Astrocyte of the hippocampus (primary cell): ENCODE measurements around the gene SH3GL1.
"Not testable (repeated sequence)": the region's sequence is repeated elsewhere in the genome, so short reads cannot be mapped to it uniquely, and the experiment has no call there.

Experiments used
- DNase-seq: peaks from one replicate; pipeline ENCODE4 v3.0.0; 2011; ENCODE audit warnings: low read depth, low spot score

SH3GL1 gene

GRCh38 chr19:4363571-4364304 is 36.6 kb downstream of the SH3GL1 start:
- no peak for DNase-seq

DNA sequence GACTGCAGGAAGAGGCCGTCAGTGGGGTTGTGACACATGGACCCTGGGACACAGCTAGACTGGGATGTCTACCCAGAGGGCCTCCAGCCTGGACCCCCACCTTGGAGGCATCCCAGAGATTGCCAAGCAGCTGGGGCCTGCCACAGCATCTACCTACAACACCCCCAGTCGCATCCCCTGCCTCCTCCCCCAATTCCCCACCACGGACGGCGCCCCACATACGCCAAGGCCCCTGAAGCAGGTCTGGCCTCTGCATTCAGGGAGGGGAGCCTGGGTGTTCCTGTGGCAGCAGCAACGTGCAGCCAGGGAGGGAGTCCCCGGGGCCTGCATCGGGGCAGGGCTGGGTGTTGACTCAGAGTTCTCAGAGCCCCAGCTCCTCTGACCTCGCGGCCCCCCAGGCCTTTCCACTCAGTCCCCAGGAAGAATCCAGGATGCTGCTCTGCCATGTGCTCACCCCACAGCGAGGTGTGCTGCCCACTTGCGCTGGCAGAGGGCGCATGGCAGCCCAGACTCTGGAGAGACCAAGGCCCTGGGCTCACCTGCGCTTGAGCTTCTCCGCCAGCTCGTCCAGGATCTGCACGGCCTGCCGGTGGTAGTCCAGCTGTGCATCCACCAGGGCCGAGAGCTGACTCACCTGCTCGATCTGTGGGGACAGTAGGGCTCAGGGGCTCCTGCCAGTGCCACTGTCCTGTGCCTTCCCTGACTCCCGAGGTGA is 37.4 kb downstream of the SH3GL1 start:
- DNase-seq: no peak

- no peak for DNase-seq
Measured at GRCh38 chr19:4362101-4362828, 38.1 kb downstream of the SH3GL1 start.

DNA sequence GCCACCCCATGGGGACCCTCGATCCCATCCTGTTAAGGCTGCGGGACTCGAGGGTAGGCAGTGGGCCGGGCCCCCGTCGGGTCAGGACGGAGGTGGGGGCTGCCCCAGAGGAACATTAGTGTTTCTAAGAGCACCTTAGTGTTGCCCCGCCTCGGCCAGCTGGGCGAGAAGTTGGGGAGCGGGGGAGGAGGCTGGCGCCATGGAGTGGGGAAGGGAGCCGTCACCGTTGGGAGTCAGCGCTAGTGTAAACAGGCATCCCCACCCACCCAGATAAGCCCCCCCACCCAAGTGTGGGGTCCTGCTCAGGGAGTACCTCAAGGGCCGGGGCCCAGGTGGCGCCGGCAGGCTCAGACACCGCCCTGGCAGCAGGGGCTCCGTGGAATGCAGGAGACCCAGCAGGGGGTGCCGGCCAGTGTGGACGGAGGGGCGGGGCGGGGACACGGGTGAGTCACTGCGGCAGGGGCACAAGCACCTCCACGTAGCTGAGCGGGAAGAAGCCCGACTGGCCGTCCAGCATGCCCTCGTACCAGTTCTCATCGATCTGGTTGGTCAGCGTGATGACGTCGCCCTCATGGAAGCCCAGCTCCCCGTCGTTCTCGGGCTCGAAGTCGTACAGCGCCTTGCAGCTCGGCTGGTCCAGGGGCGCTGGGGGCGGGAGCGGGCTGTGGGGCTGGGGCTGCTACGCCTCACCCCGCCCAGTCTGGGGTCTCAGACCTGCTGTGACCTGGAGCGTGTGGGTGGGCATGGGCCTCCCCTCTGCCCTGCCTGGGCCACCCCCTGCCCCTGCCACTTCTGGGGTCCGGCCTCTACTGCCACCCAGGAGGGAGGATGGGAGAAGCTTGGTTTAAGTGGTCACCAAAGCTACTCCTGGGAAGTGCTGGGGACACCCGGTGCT is 38.9 kb downstream of the SH3GL1 start:
- DNase-seq: peak; percentile 47

DNA sequence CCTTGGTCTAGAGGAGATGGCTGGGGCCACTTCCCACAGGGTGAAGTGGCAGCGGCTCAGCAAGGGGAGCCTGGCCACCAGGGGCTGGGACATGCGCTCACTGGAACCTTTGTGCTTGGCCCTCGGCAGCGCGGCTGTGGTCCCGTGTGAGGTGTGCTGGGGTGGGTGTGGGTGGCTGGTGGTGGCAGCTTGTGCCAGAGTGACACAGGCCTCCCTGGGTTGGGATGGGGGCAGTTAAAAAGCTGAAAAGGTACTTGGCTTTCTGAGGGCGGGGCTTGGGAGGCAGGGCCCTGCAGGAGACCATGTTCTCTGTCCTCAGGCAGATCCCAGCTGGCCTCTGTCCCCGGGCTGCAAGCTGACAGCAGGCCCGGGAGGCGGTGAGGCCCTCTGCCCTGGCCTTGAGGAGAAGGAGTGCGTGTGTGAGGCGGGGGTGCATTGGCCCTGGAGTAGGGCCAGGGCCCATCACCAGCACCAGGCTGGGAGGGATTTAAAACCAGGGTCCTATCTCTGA is 39.7 kb downstream of the SH3GL1 start:
- no peak for DNase-seq

DNA sequence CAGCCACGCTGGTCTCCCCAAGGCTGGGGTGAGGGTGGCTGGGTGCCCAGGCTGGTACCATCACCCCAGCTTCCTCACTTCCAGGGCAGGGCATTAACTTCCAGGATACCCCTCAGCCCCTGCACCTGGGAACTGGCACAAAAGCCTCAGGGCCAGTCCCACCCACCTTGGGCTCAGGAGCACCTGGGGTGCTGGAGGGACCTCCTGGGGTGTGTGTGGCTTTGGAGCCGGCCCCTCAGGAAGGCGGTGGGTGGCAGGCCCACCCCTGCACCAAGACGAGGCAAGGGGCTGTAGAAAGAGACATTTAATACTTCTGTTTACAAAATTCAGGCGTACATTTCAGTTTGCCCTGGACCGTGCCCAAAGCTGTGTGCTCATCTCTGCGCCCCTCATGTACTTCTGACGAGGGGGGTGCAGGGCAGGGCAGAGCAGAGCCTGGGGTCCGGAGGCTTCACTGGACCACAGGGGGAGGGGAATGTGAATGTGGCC is 40.2 kb downstream of the SH3GL1 start:
- DNase-seq: no peak

DNA sequence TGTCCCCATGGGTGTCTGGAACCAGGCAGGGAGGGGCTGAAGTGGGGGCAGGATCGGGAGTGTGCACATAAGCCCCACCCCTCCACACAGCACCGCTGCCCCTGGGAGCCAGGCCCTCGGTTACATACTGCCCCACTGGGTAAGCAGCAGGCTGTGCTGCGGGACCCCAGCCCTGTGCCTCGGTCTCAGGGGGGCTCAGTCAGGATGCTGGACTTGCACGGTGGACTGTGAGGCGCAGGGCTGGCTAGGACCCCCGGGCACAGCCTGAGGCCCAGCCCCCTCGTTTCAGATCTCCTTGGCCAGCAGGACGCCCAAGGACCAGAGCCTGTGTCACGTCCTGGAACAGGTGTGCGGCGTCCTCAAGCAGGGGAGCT is 40.7 kb downstream of the SH3GL1 start:
- DNase-seq: no peak

GRCh38 chr19:4358709-4359626 is 41.4 kb downstream of the SH3GL1 start:
- no peak for DNase-seq

DNA sequence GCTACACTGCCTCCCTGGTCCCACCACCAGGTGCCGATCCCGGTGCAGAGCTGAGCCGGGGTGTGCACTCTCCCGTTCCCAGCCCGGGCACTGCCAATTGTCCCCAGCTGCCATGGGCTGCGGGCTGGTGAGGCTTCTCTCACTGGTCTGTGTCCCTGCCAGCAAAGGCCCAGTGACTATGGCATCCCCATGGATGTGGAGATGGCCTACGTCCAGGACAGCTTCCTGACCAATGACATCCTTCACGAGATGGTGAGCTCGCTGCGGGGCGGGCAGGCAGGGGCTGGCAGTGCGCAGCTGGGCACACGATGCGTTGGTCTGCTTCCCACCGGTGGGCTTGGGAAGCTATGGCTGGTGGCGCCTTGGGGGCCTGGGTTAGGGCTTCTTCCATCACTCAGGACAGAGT is 42.4 kb downstream of the SH3GL1 start:
- no peak for DNase-seq

GRCh38 chr19:4357095-4357797 is 43.1 kb downstream of the SH3GL1 start:
- DNase-seq: no peak

DNA sequence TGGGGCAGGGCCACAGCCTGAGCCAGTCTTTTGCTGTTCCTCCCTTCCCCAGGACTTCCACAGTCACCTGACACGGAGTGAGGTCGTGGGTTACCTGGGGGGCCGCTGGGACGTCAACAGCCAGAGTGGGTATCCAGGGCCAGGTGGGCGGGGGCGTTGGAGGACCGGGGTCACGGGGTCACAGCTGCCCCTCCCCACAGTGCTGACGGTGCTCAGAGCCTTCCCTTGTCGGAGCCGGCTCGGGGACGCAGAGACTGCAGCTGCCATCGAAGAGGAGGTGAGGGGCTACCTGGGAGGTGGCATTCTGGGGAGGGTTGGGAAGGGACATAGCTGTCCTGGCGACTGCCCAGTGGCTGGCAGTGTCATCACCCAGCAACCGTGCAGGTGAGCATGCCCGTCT is 45.5 kb downstream of the SH3GL1 start:
- DNase-seq: no peak

DNA sequence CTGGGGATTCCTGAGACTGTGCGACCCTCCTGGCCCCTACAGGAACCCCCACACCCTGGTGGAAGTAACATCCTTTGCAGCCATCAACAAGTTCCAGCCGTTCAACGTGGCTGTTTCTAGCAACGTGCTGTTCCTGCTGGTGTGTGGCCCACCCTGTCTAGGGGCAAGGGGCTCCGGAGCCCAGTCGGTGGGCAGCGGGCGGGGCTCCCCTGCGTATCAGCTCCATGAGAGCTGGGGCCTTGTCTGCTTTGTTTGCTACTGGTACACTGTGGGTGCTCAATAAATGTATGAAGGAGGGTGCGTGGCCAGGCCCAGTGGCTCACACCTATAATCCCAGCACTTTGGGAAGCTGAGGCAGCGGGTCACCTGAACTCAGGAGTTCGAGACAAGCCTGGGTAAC is 46.1 kb downstream of the SH3GL1 start:
- no peak for DNase-seq

GRCh38 chr19:4352701-4353121 is 47.6 kb downstream of the SH3GL1 start:
- DNase-seq: peak; percentile 74

DNA sequence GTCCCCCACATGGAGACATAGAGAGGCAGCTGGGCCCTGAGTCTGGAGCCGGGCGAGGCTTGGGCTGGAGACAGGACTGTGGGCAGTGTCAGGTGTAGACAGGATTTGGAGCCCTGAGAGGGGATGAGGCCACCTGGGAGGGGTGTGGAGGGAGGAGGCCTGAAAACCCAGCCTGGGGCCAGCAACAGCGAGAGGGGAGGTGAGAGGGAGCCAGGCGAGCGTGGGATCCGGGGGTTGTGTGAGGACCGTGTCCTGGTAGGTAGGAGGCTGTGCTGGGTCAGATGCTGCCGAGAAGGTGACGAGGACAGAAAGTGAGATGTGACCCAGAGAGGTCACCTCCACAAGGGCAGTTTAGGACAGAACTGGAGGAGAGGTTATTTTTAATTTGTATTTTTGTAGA is 49.6 kb downstream of the SH3GL1 start:
- no peak for DNase-seq

GRCh38 chr19:4350111-4350510 is 50.2 kb downstream of the SH3GL1 start:
- DNase-seq: no peak

- DNase-seq: not testable (repeated sequence)
Measured at GRCh38 chr19:4349225-4349624, 51.1 kb downstream of the SH3GL1 start.

DNA sequence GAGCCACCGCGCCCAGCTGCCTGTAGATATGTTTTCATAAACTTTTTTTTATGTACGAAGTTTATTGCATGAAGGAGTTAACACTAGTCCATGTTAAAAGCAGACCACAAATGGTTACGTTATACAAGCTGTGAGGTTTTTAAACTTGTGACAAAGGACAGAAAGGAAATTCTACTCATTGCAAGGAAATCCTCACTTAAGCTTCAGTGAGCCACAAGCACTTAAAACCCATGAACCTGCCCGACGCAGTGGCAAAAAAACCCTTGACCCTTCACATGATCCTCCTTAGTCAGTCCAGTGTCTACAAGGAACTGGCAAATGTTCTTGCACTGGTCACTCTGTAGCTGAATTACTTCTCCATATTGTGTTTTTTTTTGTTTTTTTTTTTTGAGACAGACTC is 52.8 kb downstream of the SH3GL1 start:
- no peak for DNase-seq

DNA sequence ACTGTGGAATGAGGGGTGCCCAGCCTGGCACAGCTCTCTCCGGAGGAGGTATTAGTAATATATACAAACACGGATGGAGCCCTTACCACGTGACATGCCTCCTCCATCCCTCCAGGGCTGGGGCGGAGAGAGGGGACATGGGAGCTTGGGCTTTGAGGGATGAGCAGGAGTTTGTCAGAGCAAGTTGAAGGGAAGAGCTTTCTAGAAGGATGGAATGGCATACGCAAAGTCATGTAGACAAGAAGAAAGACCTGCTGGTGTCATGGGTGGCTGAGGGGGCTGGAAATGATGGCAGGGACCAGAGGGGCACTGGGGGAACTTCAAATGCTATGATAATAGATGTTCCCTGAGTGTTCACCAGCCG is 54.3 kb downstream of the SH3GL1 start:
- DNase-seq: no peak

- no peak for DNase-seq
Measured at GRCh38 chr19:4345342-4346019, 54.9 kb downstream of the SH3GL1 start.
